Measurements from ENCODE around the gene CALU. TPM values are rescaled to one million over a fixed set of nuclear protein-coding genes. Genes with fewer than 3 reads are reported as not detected.

Gene CALU
- total and polyA plus RNA-seq, 8 donors: 8.7 to 46.0 (median 20.8) TPM

DNA sequence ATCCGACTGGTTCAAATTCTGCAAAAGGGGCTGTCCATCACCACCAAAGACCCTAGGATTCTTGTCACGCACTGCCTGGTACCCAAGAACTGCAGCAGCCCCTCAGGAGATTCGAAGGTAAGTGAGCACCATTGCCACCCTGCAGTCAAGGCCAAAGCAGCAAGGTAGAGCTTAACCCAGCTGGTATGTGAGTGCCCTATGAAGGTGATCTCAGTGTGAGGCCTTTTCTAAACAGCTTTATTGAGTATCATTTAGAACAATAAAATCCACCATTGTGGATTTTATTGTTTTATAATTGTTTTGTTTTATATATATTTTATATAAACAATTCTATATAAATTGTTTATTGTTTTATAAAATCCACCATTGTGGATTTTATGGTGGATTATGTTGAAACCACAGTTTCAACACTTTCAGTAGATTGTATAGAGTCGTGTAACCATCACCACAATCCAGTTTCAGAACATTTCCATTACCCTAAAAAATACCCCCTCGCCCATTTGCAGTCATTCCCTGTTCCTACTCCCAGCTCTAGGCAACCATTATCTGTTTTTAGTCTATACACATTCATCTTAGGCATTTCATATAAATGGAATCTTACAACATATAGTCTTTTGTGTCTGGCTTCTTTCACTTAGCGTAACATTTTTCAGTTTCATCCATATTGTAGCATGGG lies 20.1 kb upstream of the CALU start:
- Histone ChIP-seq H3K9me3 (no peaks in the 10 kb centered on the region), H3K36me3 (no peaks in the 10 kb centered on the region), H3K27ac (no peak overlapping the region), H3K27me3 (no peaks in the 10 kb centered on the region), H3K4me1 (no peaks in the 10 kb centered on the region), H3K4me3 (no peak overlapping the region)
- TF ChIP-seq, protein P1, sequence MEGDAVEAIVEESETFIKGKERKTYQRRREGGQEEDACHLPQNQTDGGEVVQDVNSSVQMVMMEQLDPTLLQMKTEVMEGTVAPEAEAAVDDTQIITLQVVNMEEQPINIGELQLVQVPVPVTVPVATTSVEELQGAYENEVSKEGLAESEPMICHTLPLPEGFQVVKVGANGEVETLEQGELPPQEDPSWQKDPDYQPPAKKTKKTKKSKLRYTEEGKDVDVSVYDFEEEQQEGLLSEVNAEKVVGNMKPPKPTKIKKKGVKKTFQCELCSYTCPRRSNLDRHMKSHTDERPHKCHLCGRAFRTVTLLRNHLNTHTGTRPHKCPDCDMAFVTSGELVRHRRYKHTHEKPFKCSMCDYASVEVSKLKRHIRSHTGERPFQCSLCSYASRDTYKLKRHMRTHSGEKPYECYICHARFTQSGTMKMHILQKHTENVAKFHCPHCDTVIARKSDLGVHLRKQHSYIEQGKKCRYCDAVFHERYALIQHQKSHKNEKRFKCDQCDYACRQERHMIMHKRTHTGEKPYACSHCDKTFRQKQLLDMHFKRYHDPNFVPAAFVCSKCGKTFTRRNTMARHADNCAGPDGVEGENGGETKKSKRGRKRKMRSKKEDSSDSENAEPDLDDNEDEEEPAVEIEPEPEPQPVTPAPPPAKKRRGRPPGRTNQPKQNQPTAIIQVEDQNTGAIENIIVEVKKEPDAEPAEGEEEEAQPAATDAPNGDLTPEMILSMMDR (IDR thresholded peaks at IDR 0.05): no peak
- FAIRE-seq: no peak
- 85 to 88% methylated on average over 6 of the region's 6 CpGs for WGBS, 2 donors
- no peak for ATAC-seq
- intact Hi-C loops (cut with DNase I): no loop called here
- no peak for DNase-seq

DNA sequence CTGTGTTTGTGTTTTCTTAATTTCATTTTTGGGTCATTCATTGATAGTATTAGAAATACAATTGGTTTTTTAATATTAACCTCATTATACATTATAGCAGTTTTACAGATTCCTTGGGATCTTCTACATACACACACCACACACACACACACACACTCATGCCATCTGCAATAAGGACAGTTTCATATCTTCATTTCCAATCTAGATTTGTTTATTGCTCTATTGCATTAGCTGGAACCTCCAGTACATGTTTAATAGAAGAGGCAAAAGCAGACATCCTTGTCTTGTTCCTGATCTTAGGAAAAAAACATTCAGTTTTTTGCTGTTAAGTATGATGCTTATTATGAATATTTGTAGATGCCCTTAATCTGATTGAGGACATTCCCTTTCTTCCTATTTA lies 17.8 kb upstream of the CALU start:
- H3K36me3 ChIP-seq: no peaks in the 10 kb centered on the region

DNA sequence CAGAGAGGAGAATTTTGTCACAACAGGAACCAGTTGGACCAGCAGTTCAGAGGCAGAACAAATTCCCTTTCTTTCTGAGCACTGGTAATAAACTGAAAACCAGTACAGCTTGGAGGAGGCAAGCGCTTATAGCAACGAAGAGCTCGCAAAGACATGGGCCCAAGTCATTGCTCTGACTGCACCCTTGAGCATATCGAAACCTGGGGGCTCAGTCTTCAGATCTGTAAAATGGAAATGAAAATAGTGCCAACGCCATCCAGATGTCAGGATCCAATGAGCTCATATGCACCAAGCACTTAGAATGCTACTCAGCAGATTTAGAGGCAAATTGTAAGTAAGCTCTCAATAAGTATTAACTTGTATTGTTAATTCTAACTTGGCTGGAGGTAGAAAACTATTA lies 14.4 kb upstream of the CALU start:
- 82 to 86% methylated on average over 5 of the region's 5 CpGs for WGBS, 2 donors
- H3K4me1 ChIP-seq: no peaks in the 10 kb centered on the region

More for the DNA sequence above, 17.8 kb upstream of the CALU start:
- Histone ChIP-seq H3K9me3 (no peaks in the 10 kb centered on the region), H3K27me3 (no peaks in the 10 kb centered on the region), H3K4me3 (no peak overlapping the region), H3K27ac (no peak overlapping the region), H3K4me1 (no peaks in the 10 kb centered on the region)
- TF ChIP-seq, protein P1 (IDR thresholded peaks at IDR 0.05): no peak
- FAIRE-seq (no peak), DNase-seq (no peak), ATAC-seq (no peak)
- intact Hi-C loops (cut with DNase I): no loop called here

DNA sequence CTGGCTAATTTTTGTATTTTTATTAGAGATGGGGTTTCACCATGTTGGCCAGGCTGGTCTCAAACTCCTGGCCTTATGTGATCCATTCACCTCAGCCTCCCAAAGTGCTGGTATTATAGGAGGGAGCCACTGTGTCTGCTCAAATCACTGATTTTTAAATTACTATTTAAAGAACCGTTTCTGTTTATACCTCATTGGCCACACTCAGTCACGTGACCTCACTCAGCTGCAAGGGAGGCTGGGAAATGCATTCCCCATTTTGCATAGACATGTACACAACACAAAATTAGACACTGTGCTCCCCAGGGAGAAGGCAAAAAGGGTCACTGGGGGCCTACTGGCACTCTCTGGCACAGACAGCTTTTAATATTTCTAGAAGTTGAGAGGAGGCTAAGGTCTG lies 13.6 kb upstream of the CALU start:
- FAIRE-seq: no peak
- Histone ChIP-seq H3K27ac (no peak overlapping the region), H3K4me1 (no peaks in the 10 kb centered on the region), H3K27me3 (no peaks in the 10 kb centered on the region), H3K36me3 (no peaks in the 10 kb centered on the region), H3K9me3 (no peaks in the 10 kb centered on the region), H3K4me3 (no peak overlapping the region)
- no peak for ATAC-seq
- no peak for DNase-seq
- intact Hi-C loops (cut with DNase I): no loop called here
- TF ChIP-seq, protein P1 (IDR thresholded peaks at IDR 0.05): no peak
- 83 to 89% methylated on average over 2 of the region's 2 CpGs for WGBS, 2 donors

More for the DNA sequence above, 14.4 kb upstream of the CALU start:
- Histone ChIP-seq H3K27me3 (no peaks in the 10 kb centered on the region), H3K36me3 (no peaks in the 10 kb centered on the region), H3K9me3 (no peaks in the 10 kb centered on the region), H3K27ac (no peak overlapping the region), H3K4me3 (no peak overlapping the region)
- no peak for FAIRE-seq
- TF ChIP-seq, protein P1 (IDR thresholded peaks at IDR 0.05): no peak
- no peak for DNase-seq
- ATAC-seq: no peak
- intact Hi-C loops (cut with DNase I): no loop called here

DNA sequence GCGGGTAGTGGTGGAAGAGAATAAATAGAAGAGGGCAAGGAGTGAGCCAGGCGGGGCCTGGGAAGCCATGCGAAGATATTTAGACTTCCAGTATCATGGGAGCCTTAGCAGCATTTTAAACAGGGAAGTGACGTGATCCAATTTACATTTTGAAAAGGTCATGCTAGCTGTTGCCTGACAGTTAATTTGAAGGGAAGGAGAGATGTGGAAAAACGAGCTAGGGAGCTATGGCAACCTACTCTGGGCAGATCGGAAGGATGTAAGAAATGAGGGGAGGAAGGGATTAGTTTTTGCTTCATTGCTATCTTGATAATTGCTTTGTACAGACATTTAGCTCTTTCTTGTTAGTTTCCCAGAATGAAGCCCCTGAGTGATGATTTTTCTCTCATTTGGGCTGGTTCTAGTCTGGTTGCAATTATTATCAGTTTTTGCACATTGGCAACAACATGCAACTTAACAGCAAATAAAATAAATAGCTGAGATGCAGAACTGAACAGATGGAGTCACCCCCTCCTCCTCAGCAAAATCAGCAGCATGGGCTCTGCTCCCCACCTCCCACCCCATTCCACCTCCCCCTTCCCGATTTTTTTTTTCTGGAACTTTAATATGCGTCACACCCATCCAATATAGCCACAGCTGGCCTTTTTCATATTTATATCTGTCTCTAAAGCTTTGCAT lies 13.0 kb upstream of the CALU start:
- 79% methylated on average over 8 of the region's 8 CpGs for WGBS, 2 donors
- H3K9me3 ChIP-seq: no peaks in the 10 kb centered on the region
- intact Hi-C loops (cut with DNase I): no loop called here
- H3K4me1 ChIP-seq: no peaks in the 10 kb centered on the region
- FAIRE-seq (no peak), ATAC-seq (no peak), DNase-seq (no peak)
- H3K4me3 ChIP-seq: no peak overlapping the region
- H3K36me3 ChIP-seq: no peaks in the 10 kb centered on the region
- H3K27me3 ChIP-seq: no peaks in the 10 kb centered on the region
- H3K27ac ChIP-seq: no peak overlapping the region
- TF ChIP-seq, protein P1 (IDR thresholded peaks at IDR 0.05): no peak
